Left lung (tissue), 10 donors: ENCODE data around the gene LDHD. TPM values are rescaled to one million over a fixed set of nuclear protein-coding genes. Genes with fewer than 3 reads are reported as not detected.

Experiments
- ATAC-seq: fragments of 200-7000 bp; cut with Tn5 transposase; one replicate; pipeline ENCODE4 v1.9.1; 2020; ENCODE audit warnings: moderate library complexity
- DNase-seq, 4 donors: peaks; one replicate each; pipeline ENCODE4 v3.0.0-alpha.2; 2013 to 2020
- H3K27ac ChIP-seq, 2 donors: fragments of 200-600 bp; sonication (generic) in 1 of 2; one replicate each; pipeline versions ENCODE4 v1.5.0 to v1.8.0; 2020 to 2021
- H3K27me3 ChIP-seq, 2 donors: fragments of 200-600 bp; sonication (generic) in 1 of 2; one replicate each; pipeline versions ENCODE4 v1.5.0 to v1.8.0; 2020 to 2021
- H3K36me3 ChIP-seq, 2 donors: fragments of 200-600 bp; sonication (generic) in 1 of 2; one replicate each; pipeline versions ENCODE4 v1.5.0 to v1.8.0; 2020 to 2021
- H3K4me1 ChIP-seq, 2 donors: fragments of 200-600 bp; one replicate each; pipeline ENCODE4 v1.8.0; 2021
- H3K4me3 ChIP-seq, 2 donors: fragments of 200-600 bp; sonication (generic) in 1 of 2; one replicate each; pipeline versions ENCODE4 v1.5.0 to v1.8.0; 2020 to 2021; ENCODE audit warnings: mild to moderate bottlenecking in 1 of 2
- H3K9me3 ChIP-seq, 2 donors: fragments of 200-600 bp; sonication (generic) in 1 of 2; one replicate each; pipeline versions ENCODE4 v1.5.0 to v1.8.0; 2020 to 2021
- CTCF ChIP-seq, 2 donors: fragments of 200-600 bp; sonication (generic) in 1 of 2; IDR thresholded peaks; one replicate each; pipeline versions ENCODE4 v1.5.0 to v1.8.0; 2021; ENCODE audit warnings: antibody characterized with exemption in 2 of 2
- intact Hi-C, 2 donors: fragments of 100-400 bp; cut with DNase I; formaldehyde crosslinking; loops; one replicate each; pipeline versions ENCODE4 v1.11.2 to v1.14.2; 2022
- polyA plus RNA-seq, 6 donors: library from polyadenylated mRNA; unstranded; fragments of 120-200 nt; gene quantifications; one replicate each; pipeline ENCODE4 v1.2.1, GENCODE V29; 2013; ENCODE audit not compliant: insufficient read length in 6 of 6
- total RNA-seq, 2 donors: library from RNA; stranded (reverse); fragmentation: NEBNext Ultra II Directional; extraction: Animal tissue kit (Norgen Biotek cat#: 25700); gene quantifications; one replicate each; pipeline ENCODE4 v1.2.1, GENCODE V29; 2021
- donor health status: DM: no; HTN: yes; CAD: no.
- donor health status: DM: no; HTN: no; CAD: no.

Gene LDHD
- total and polyA plus RNA-seq, 8 donors, result 1.6 to 9.9 (median 2.7) TPM

GRCh38 chr16:75064403-75065148, 52.0 kb downstream of the LDHD start:
- Histone ChIP-seq H3K4me3 (no peak overlapping the region), H3K36me3 (no peaks in the 10 kb centered on the region), H3K27ac (peak overlapping the region; percentile 70 to 75), H3K27me3 (no peaks in the 10 kb centered on the region), H3K9me3 (no peaks in the 10 kb centered on the region), H3K4me1 (peaks cover 19 to 63% of the 10 kb centered on the region in 2 donors)
- peak; percentile 81 for ATAC-seq
- intact Hi-C loops, result no loop called here
- no peak for TF ChIP-seq CTCF (IDR thresholded peaks at IDR 0.05)
- DNase-seq, result peak in 2 of 4 donors; percentile 59 to 70

- peaks cover 19 to 65% of the 10 kb centered on the region in 2 donors for H3K4me1 ChIP-seq
- H3K9me3 ChIP-seq, result no peaks in the 10 kb centered on the region
- no peak for DNase-seq
- peak overlapping the region in 1 of 2 donors; percentile 75 for H3K27ac ChIP-seq
- TF ChIP-seq CTCF (IDR thresholded peaks at IDR 0.05), result no peak
- intact Hi-C loops, result no loop called here
- no peak for ATAC-seq
- H3K36me3 ChIP-seq, result no peaks in the 10 kb centered on the region
- no peaks in the 10 kb centered on the region for H3K27me3 ChIP-seq
- H3K4me3 ChIP-seq, result no peak overlapping the region
These were observed 53.0 kb downstream of the LDHD start for GRCh38 chr16:75063549-75064088.

- no peaks in the 10 kb centered on the region for H3K36me3 ChIP-seq
- peak overlapping the region in 1 of 2 donors; percentile 75 for H3K27ac ChIP-seq
- DNase-seq (no peak), ATAC-seq (no peak)
- intact Hi-C loops, result no loop called here
- peaks cover 19 to 61% of the 10 kb centered on the region in 2 donors for H3K4me1 ChIP-seq
- H3K9me3 ChIP-seq, result no peaks in the 10 kb centered on the region
- no peak overlapping the region for H3K4me3 ChIP-seq
- TF ChIP-seq CTCF (IDR thresholded peaks at IDR 0.05), result no peak
- no peaks in the 10 kb centered on the region for H3K27me3 ChIP-seq
These were observed 53.6 kb downstream of the LDHD start for GRCh38 chr16:75062976-75063346.

- peak; percentile 15 for ATAC-seq
- Histone ChIP-seq H3K4me3 (no peak overlapping the region), H3K9me3 (no peaks in the 10 kb centered on the region), H3K27ac (peak overlapping the region; percentile 41 to 75), H3K36me3 (no peaks in the 10 kb centered on the region), H3K27me3 (no peaks in the 10 kb centered on the region), H3K4me1 (peaks cover 19 to 60% of the 10 kb centered on the region in 2 donors)
- TF ChIP-seq CTCF (IDR thresholded peaks at IDR 0.05), result no peak
- intact Hi-C loops, result no loop called here
- DNase-seq, result peak in 2 of 4 donors; percentile 81 to 85
These were observed 54.2 kb downstream of the LDHD start for GRCh38 chr16:75062135-75062975.

Other genes with a start within 250 kb of the LDHD start
- gene WDR59, start 131.7 kb downstream of the LDHD start, total RNA-seq, result 10 to 100 TPM; 46.9 to 47.1 TPM
- 100 to 1,000 TPM in 3 of 6 donors, 10 to 100 TPM in 3; 82.2 to 113 (median 101) TPM for gene WDR59, start 131.7 kb downstream of the LDHD start, polyA plus RNA-seq
- 10 to 100 TPM; 24.3 to 25.8 TPM for gene ZNRF1, start 117.8 kb downstream of the LDHD start, total RNA-seq
- 10 to 100 TPM; 43.1 to 60.8 (median 48.5) TPM for gene ZNRF1, start 117.8 kb downstream of the LDHD start, polyA plus RNA-seq
- 1 to 10 TPM; 8.4 to 9.2 TPM for gene ZFP1, start 31.7 kb upstream of the LDHD start, total RNA-seq
- gene ZFP1, start 31.7 kb upstream of the LDHD start, polyA plus RNA-seq, result 10 to 100 TPM; 21.6 to 25.5 (median 23.3) TPM
- gene CTRB2, start 90.4 kb upstream of the LDHD start, total RNA-seq, result not detected
- under 1 TPM in 1 of 6 donors, not detected in 5; 0.14 TPM for gene CTRB2, start 90.4 kb upstream of the LDHD start, polyA plus RNA-seq
- gene CTRB1, start 102.2 kb upstream of the LDHD start, total RNA-seq, result not detected
- under 1 TPM in 3 of 6 donors, not detected in 3; 0.12 to 0.20 (median 0.20) TPM for gene CTRB1, start 102.2 kb upstream of the LDHD start, polyA plus RNA-seq
- 10 to 100 TPM; 67.6 to 73.6 TPM for gene BCAR1, start 134.8 kb upstream of the LDHD start, total RNA-seq
- 10 to 100 TPM; 39.6 to 60.8 (median 50.4) TPM for gene BCAR1, start 134.8 kb upstream of the LDHD start, polyA plus RNA-seq